GM23338 (cell line): Measurements from ENCODE around the gene RNLS. TPM values are rescaled to one million over a fixed set of nuclear protein-coding genes. Genes with fewer than 3 reads are reported as not detected.

Experiments
- ATAC-seq: fragments of 200-7000 bp; cut with Tn5 transposase; 3 replicates; pipeline ENCODE4 v1.9.1; 2020
- DNase-seq: peaks from one replicate; pipeline ENCODE4 v3.0.0-alpha.2; 2015; ENCODE audit warnings: low spot score
- H2AFZ ChIP-seq: fragments of 200-600 bp; sonication (generic); 2 replicates; pipeline ENCODE4 v1.8.0; 2016; ENCODE audit warnings: antibody characterized with exemption, mild to moderate bottlenecking, moderate library complexity
- H3F3A ChIP-seq: fragments of 200-600 bp; sonication (generic); replicated peaks from 2 replicates; pipeline ENCODE4 v1.8.0; 2017; ENCODE audit warnings: antibody characterized with exemption, mixed run types, low read depth
- H3K27ac ChIP-seq: fragments of 200-600 bp; sonication (generic); 2 replicates; pipeline ENCODE4 v1.6.1; 2016; ENCODE audit warnings: low read depth
- H3K27me3 ChIP-seq: fragments of 200-600 bp; sonication (generic); 2 replicates; pipeline ENCODE4 v1.8.0; 2016; ENCODE audit warnings: mild to moderate bottlenecking, mixed run types, moderate library complexity; ENCODE audit not compliant: insufficient read depth
- H3K36me3 ChIP-seq: fragments of 200-600 bp; sonication (generic); 2 replicates; pipeline ENCODE4 v1.8.0; 2016; ENCODE audit warnings: mild to moderate bottlenecking; ENCODE audit not compliant: insufficient read depth
- H3K4me1 ChIP-seq: fragments of 200-600 bp; sonication (generic); 2 replicates; pipeline ENCODE4 v1.8.0; 2016; ENCODE audit warnings: mild to moderate bottlenecking, moderate library complexity; ENCODE audit not compliant: insufficient read depth
- H3K4me2 ChIP-seq: fragments of 200-600 bp; sonication (generic); 2 replicates; pipeline ENCODE4 v1.7.1; 2017; ENCODE audit warnings: mixed run types
- H3K4me3 ChIP-seq: fragments of 200-600 bp; sonication (generic); 2 replicates; pipeline ENCODE4 v1.6.1; 2016; ENCODE audit warnings: mixed run types
- H3K79me2 ChIP-seq: fragments of 200-600 bp; sonication (generic); replicated peaks from 2 replicates; pipeline ENCODE4 v1.8.0; 2017; ENCODE audit warnings: mild to moderate bottlenecking; ENCODE audit not compliant: insufficient read depth
- H3K9me2 ChIP-seq: fragments of 200-600 bp; sonication (generic); 2 replicates; pipeline ENCODE4 v1.8.0; 2017; ENCODE audit not compliant: insufficient read depth
- H4K20me1 ChIP-seq: fragments of 200-600 bp; sonication (generic); replicated peaks from 2 replicates; pipeline ENCODE4 v1.8.0; 2017; ENCODE audit warnings: mild to moderate bottlenecking; ENCODE audit not compliant: insufficient read depth
- H3K27ac Mint-ChIP-seq: 2 replicates; pipeline ENCODE4 v1.8.0; 2020; ENCODE audit warnings: inconsistent platforms, mild to moderate bottlenecking, moderate library complexity, mixed read lengths
- H3K27me3 Mint-ChIP-seq: 3 replicates; pipeline ENCODE4 v1.8.0; 2022; ENCODE audit warnings: low read depth, mild to moderate bottlenecking, moderate library complexity, mixed read lengths, inconsistent platforms; ENCODE audit not compliant: insufficient read depth, poor library complexity
- H3K36me3 Mint-ChIP-seq: 3 replicates; pipeline ENCODE4 v1.8.0; 2021; ENCODE audit warnings: low read depth, mild to moderate bottlenecking, inconsistent platforms, moderate library complexity, mixed read lengths
- H3K4me1 Mint-ChIP-seq: 3 replicates; pipeline ENCODE4 v1.8.0; 2020; ENCODE audit warnings: mild to moderate bottlenecking, inconsistent platforms, mixed read lengths
- H3K4me3 Mint-ChIP-seq: 3 replicates; pipeline ENCODE4 v1.8.0; 2021; ENCODE audit warnings: moderate library complexity, mild to moderate bottlenecking, inconsistent platforms, mixed read lengths
- H3K9me3 Mint-ChIP-seq: 3 replicates; pipeline ENCODE4 v1.8.0; 2020; ENCODE audit warnings: moderate library complexity, mild to moderate bottlenecking, inconsistent platforms, mixed read lengths
- CREB1 ChIP-seq: fragments of 250-450 bp; sonication (Bioruptor Pico); IDR thresholded peaks from 2 replicates; pipeline ENCODE4 v1.5.0; 2020; ENCODE audit warnings: low read depth, mild to moderate bottlenecking, moderate library complexity
- EZH2 ChIP-seq: fragments of 200-600 bp; sonication (generic); IDR thresholded peaks from one replicate; pipeline ENCODE4 v1.8.0; 2017; ENCODE audit warnings: antibody characterized with exemption, mild to moderate bottlenecking, low read depth; ENCODE audit not compliant: unreplicated experiment
- EZH2phosphoT487 ChIP-seq: fragments of 200-600 bp; sonication (generic); IDR thresholded peaks from one replicate; pipeline ENCODE4 v1.8.1; 2018; ENCODE audit warnings: antibody characterized with exemption; ENCODE audit not compliant: unreplicated experiment
- JUNB ChIP-seq: IDR thresholded peaks from one replicate; pipeline ENCODE4 v1.6.1; 2016; ENCODE audit warnings: antibody characterized with exemption; ENCODE audit not compliant: unreplicated experiment
- NANOG ChIP-seq: IDR thresholded peaks from 2 replicates; pipeline ENCODE4 v1.6.1; 2016; ENCODE audit warnings: antibody characterized with exemption, borderline replicate concordance
- POLR2AphosphoS5 ChIP-seq: IDR thresholded peaks from 2 replicates; pipeline ENCODE4 v1.6.1; 2016; ENCODE audit warnings: antibody characterized with exemption, low read depth
- STAT1 ChIP-seq: IDR thresholded peaks from one replicate; pipeline ENCODE4 v1.6.1; 2016; ENCODE audit warnings: antibody characterized with exemption; ENCODE audit not compliant: unreplicated experiment
- ZNF114 ChIP-seq: fragments of 250-450 bp; sonication (Bioruptor Pico); IDR thresholded peaks from 2 replicates; pipeline ENCODE4 v1.5.0; 2020; ENCODE audit warnings: mild to moderate bottlenecking, moderate library complexity
- ZNF331 ChIP-seq: fragments of 250-450 bp; sonication (Bioruptor Pico); IDR thresholded peaks from 2 replicates; pipeline ENCODE4 v1.5.0; 2020; ENCODE audit warnings: low read depth, mild to moderate bottlenecking, moderate library complexity
- ZNF462 ChIP-seq: fragments of 250-450 bp; sonication (Bioruptor Pico); IDR thresholded peaks from 2 replicates; pipeline ENCODE4 v1.5.0; 2020; ENCODE audit warnings: mild to moderate bottlenecking, moderate library complexity
- polyA plus RNA-seq: library from polyadenylated mRNA; unstranded; fragments of >200 nt; fragmentation: Nextera tagmentation; extraction: Ambion mirVana; gene quantifications from 2 replicates; pipeline ENCODE4 v1.2.1, GENCODE V29; 2016
- total RNA-seq: library from RNA; depleted of rRNA; stranded (reverse); fragments of >200 nt; shearing (Covaris generic); gene quantifications from 2 replicates; pipeline ENCODE4 v1.2.3, GENCODE V29; 2014
- TF ChIP-seq, protein P1 (sequence below), 2 experiments: fragments of 200-600 bp in 1 of 2; sonication (generic) in 1 of 2; conservative IDR thresholded peaks; 2 replicates each; pipeline versions ENCODE4 v1.5.1 to v1.6.1; 2016 to 2017; ENCODE audit warnings: antibody characterized with exemption in 2 of 2, low read depth in 2 of 2, mild to moderate bottlenecking in 2 of 2, moderate library complexity in 1 of 2
- TF ChIP-seq, protein P2 (sequence below): IDR thresholded peaks from one replicate; pipeline ENCODE4 v1.6.1; 2018; ENCODE audit warnings: antibody characterized with exemption; ENCODE audit not compliant: unreplicated experiment
- TF ChIP-seq, protein P3 (sequence below): IDR thresholded peaks from 2 replicates; pipeline ENCODE4 v1.6.1; 2016; ENCODE audit warnings: antibody characterized with exemption

Gene RNLS
- total and polyA plus RNA-seq, 2 experiments from 2014 or later: 8.8 to 15.2 TPM

DNA sequence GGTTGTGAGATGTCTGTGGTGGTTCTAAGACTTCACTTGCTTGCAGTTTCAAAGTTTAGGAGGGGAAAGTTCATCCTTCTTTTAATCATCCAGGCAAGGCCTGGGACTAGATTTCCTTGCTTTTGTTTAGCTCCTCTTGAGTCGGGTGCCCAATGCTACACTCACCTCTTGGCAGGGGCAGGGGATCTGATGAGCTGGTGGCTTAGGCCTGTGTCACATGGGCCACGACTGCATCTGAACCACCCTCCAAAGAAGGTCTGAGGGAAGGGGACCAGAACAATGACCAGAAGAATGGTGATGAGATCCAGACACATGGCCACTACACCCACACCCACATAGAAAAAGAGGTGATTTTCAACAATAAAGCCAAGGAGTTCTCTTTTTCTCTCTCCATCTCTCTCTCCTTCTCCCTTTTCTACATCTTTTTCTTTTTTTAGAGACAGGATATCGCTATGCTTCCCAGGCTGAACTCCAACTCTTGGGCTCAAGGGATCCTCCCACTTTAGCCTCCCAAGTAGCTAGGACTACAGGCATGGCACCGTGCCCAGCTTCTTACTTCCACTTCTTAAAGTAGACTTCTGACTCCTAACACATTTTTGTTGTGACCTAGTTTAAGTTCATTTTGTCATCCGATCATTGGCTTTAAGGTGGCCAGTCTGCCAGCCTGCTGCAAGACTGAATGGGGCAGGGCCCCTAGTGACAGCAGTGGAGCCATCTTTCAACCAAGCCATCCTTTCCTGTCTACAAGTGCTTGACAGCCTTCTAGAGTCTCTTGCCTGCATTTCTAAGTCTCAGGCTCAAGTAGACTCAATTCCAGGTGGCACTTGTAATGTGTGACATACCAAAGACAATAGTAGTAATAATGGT lies 350.9 kb downstream of the RNLS start:
- Histone ChIP-seq H3K4me1 (no peaks in the 10 kb centered on the region), H3F3A (no peaks in the 10 kb centered on the region), H3K9me2 (no peaks in the 10 kb centered on the region), H3K27ac (no peak overlapping the region), H3K4me3 (no peak overlapping the region), H4K20me1 (no peaks in the 10 kb centered on the region), H3K4me2 (no peak overlapping the region), H2AFZ (no peak overlapping the region; the same call in 1 of the 2 replicates), H3K36me3 (no peaks in the 10 kb centered on the region), H3K79me2 (no peaks in the 10 kb centered on the region), H3K27me3 (no peaks in the 10 kb centered on the region)
- Mint-ChIP-seq H3K4me1 (peaks cover 7% of the 10 kb centered on the region), H3K27ac (no peak overlapping the region), H3K36me3 (no peaks in the 10 kb centered on the region), H3K27me3 (peaks cover 2% of the 10 kb centered on the region), H3K9me3 (no peaks in the 10 kb centered on the region; the same call in 1 of the 3 replicates), H3K4me3 (no peak overlapping the region)
- TF ChIP-seq CREB1 (CRISPR knock-in tag) (no peak), ZNF462 (CRISPR knock-in tag) (no peak), NANOG (no peak), EZH2phosphoT487 (no peak), EZH2 (no peak), ZNF114 (no peak), ZNF331 (CRISPR knock-in tag) (no peak), STAT1 (no peak), POLR2AphosphoS5 (no peak), JUNB (no peak)
- TF ChIP-seq, protein P1, sequence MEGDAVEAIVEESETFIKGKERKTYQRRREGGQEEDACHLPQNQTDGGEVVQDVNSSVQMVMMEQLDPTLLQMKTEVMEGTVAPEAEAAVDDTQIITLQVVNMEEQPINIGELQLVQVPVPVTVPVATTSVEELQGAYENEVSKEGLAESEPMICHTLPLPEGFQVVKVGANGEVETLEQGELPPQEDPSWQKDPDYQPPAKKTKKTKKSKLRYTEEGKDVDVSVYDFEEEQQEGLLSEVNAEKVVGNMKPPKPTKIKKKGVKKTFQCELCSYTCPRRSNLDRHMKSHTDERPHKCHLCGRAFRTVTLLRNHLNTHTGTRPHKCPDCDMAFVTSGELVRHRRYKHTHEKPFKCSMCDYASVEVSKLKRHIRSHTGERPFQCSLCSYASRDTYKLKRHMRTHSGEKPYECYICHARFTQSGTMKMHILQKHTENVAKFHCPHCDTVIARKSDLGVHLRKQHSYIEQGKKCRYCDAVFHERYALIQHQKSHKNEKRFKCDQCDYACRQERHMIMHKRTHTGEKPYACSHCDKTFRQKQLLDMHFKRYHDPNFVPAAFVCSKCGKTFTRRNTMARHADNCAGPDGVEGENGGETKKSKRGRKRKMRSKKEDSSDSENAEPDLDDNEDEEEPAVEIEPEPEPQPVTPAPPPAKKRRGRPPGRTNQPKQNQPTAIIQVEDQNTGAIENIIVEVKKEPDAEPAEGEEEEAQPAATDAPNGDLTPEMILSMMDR (conservative IDR thresholded peaks at IDR 0.05; ENCODE audit: low read depth in 2 of 2): no peak
- TF ChIP-seq, protein P2, sequence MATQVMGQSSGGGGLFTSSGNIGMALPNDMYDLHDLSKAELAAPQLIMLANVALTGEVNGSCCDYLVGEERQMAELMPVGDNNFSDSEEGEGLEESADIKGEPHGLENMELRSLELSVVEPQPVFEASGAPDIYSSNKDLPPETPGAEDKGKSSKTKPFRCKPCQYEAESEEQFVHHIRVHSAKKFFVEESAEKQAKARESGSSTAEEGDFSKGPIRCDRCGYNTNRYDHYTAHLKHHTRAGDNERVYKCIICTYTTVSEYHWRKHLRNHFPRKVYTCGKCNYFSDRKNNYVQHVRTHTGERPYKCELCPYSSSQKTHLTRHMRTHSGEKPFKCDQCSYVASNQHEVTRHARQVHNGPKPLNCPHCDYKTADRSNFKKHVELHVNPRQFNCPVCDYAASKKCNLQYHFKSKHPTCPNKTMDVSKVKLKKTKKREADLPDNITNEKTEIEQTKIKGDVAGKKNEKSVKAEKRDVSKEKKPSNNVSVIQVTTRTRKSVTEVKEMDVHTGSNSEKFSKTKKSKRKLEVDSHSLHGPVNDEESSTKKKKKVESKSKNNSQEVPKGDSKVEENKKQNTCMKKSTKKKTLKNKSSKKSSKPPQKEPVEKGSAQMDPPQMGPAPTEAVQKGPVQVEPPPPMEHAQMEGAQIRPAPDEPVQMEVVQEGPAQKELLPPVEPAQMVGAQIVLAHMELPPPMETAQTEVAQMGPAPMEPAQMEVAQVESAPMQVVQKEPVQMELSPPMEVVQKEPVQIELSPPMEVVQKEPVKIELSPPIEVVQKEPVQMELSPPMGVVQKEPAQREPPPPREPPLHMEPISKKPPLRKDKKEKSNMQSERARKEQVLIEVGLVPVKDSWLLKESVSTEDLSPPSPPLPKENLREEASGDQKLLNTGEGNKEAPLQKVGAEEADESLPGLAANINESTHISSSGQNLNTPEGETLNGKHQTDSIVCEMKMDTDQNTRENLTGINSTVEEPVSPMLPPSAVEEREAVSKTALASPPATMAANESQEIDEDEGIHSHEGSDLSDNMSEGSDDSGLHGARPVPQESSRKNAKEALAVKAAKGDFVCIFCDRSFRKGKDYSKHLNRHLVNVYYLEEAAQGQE: no peak
- TF ChIP-seq, protein P3, sequence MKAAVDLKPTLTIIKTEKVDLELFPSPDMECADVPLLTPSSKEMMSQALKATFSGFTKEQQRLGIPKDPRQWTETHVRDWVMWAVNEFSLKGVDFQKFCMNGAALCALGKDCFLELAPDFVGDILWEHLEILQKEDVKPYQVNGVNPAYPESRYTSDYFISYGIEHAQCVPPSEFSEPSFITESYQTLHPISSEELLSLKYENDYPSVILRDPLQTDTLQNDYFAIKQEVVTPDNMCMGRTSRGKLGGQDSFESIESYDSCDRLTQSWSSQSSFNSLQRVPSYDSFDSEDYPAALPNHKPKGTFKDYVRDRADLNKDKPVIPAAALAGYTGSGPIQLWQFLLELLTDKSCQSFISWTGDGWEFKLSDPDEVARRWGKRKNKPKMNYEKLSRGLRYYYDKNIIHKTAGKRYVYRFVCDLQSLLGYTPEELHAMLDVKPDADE: no peak
- no peak for ATAC-seq
- no peak for DNase-seq
